ENCODE measurements around the gene ARPC2.
A peak's percentile ranks its signal among the peaks of the same experiment; 100 is the strongest.

ARPC2 gene

GRCh38 chr2:218280260-218280870 lies 63.4 kb downstream of the ARPC2 start:
- Histone ChIP-seq H2AK5ac (ENCODE audit: low read length) (no peak overlapping the region), H3K27ac (ENCODE audit: low read depth, low read length) (no peak overlapping the region), H3K36me3 (ENCODE audit: control insufficient read depth, insufficient read depth, low read length) (peaks cover 12% of the 10 kb centered on the region), H3K79me2 (ENCODE audit: control insufficient read depth, insufficient read depth, low read length) (peaks cover 2% of the 10 kb centered on the region), H3K56ac (ENCODE audit: low read length) (no peak overlapping the region), H4K5ac (ENCODE audit: low read length) (no peak overlapping the region), H3K79me1 (ENCODE audit: low read length) (peaks cover 3% of the 10 kb centered on the region), H3K4me1 (ENCODE audit: control insufficient read depth, low read depth, low read length) (no peaks in the 10 kb centered on the region), H3K4me2 (ENCODE audit: low read length) (no peak overlapping the region), H3K27me3 (ENCODE audit: insufficient read depth, low read length, poor library complexity) (no peaks in the 10 kb centered on the region), H4K8ac (ENCODE audit: low read depth, low read length) (no peak overlapping the region), H2BK5ac (ENCODE audit: low read length) (no peak overlapping the region), H3K4ac (ENCODE audit: low read depth, low read length) (no peak overlapping the region), H3K23ac (ENCODE audit: low read length) (no peak overlapping the region), H2BK15ac (replicated peaks; ENCODE audit: low read depth) (no peak overlapping the region), H3K9ac (ENCODE audit: low read length) (no peak overlapping the region), H3K4me3 (ENCODE audit: low read length) (no peak overlapping the region), H3K18ac (ENCODE audit: low read length) (no peak overlapping the region), H2BK120ac (ENCODE audit: low read depth, low read length) (no peak overlapping the region)
- no peak for DNase-seq
- no CpG with 5 or more reads among the region's 14 CpGs for WGBS (ENCODE audit: extremely low coverage, insufficient coverage, low lambda C conversion rate)

- no peak overlapping the region for H4K5ac ChIP-seq (ENCODE audit: low read length)
Measured at GRCh38 chr2:218281449-218281848, 64.5 kb downstream of the ARPC2 start.

GRCh38 chr2:218282173-218282991 lies 65.4 kb downstream of the ARPC2 start:
- H2BK15ac ChIP-seq (replicated peaks; ENCODE audit: low read depth): no peak overlapping the region
- no peak overlapping the region for H3K4ac ChIP-seq (ENCODE audit: low read depth, low read length)
- H4K5ac ChIP-seq (ENCODE audit: low read length): no peak overlapping the region
- no peak overlapping the region for H3K4me3 ChIP-seq (ENCODE audit: low read length)
- no peak overlapping the region for H4K8ac ChIP-seq (ENCODE audit: low read depth, low read length)
- H2AK5ac ChIP-seq (ENCODE audit: low read length): no peak overlapping the region
- H3K79me1 ChIP-seq (ENCODE audit: low read length): peaks cover 6% of the 10 kb centered on the region
- no peak overlapping the region for H2BK5ac ChIP-seq (ENCODE audit: low read length)
- no peak overlapping the region for H3K23ac ChIP-seq (ENCODE audit: low read length)
- no peak overlapping the region for H3K18ac ChIP-seq (ENCODE audit: low read length)
- H3K36me3 ChIP-seq (ENCODE audit: control insufficient read depth, insufficient read depth, low read length): peaks cover 5% of the 10 kb centered on the region
- H3K27me3 ChIP-seq (ENCODE audit: insufficient read depth, low read length, poor library complexity): no peaks in the 10 kb centered on the region
- peaks cover 2% of the 10 kb centered on the region for H3K79me2 ChIP-seq (ENCODE audit: control insufficient read depth, insufficient read depth, low read length)
- no CpG with 5 or more reads among the region's 17 CpGs for WGBS (ENCODE audit: extremely low coverage, insufficient coverage, low lambda C conversion rate)
- no peak overlapping the region for H3K27ac ChIP-seq (ENCODE audit: low read depth, low read length)
- H2BK120ac ChIP-seq (ENCODE audit: low read depth, low read length): no peak overlapping the region
- DNase-seq: no peak
- H3K4me1 ChIP-seq (ENCODE audit: control insufficient read depth, low read depth, low read length): peaks cover 4% of the 10 kb centered on the region
- no peak overlapping the region for H3K9ac ChIP-seq (ENCODE audit: low read length)
- H3K56ac ChIP-seq (ENCODE audit: low read length): no peak overlapping the region
- no peak overlapping the region for H3K4me2 ChIP-seq (ENCODE audit: low read length)

More at GRCh38 chr2:218281449-218281848, 64.5 kb downstream of the ARPC2 start:
- H3K27me3 ChIP-seq (ENCODE audit: insufficient read depth, low read length, poor library complexity): no peaks in the 10 kb centered on the region
- H2AK5ac ChIP-seq (ENCODE audit: low read length): no peak overlapping the region
- no peak overlapping the region for H3K4me2 ChIP-seq (ENCODE audit: low read length)
- no peaks in the 10 kb centered on the region for H3K4me1 ChIP-seq (ENCODE audit: control insufficient read depth, low read depth, low read length)
- H2BK5ac ChIP-seq (ENCODE audit: low read length): no peak overlapping the region
- H3K36me3 ChIP-seq (ENCODE audit: control insufficient read depth, insufficient read depth, low read length): peaks cover 9% of the 10 kb centered on the region
- no peak overlapping the region for H3K4ac ChIP-seq (ENCODE audit: low read depth, low read length)
- no peak overlapping the region for H3K23ac ChIP-seq (ENCODE audit: low read length)
- H3K56ac ChIP-seq (ENCODE audit: low read length): no peak overlapping the region
- no peak overlapping the region for H3K9ac ChIP-seq (ENCODE audit: low read length)
- H2BK120ac ChIP-seq (ENCODE audit: low read depth, low read length): no peak overlapping the region
- H4K8ac ChIP-seq (ENCODE audit: low read depth, low read length): no peak overlapping the region
- no CpG with 5 or more reads among the region's 3 CpGs for WGBS (ENCODE audit: extremely low coverage, insufficient coverage, low lambda C conversion rate)
- DNase-seq: no peak
- no peak overlapping the region for H2BK15ac ChIP-seq (replicated peaks; ENCODE audit: low read depth)
- H3K27ac ChIP-seq (ENCODE audit: low read depth, low read length): no peak overlapping the region
- peaks cover 2% of the 10 kb centered on the region for H3K79me2 ChIP-seq (ENCODE audit: control insufficient read depth, insufficient read depth, low read length)
- H3K79me1 ChIP-seq (ENCODE audit: low read length): peaks cover 6% of the 10 kb centered on the region
- no peak overlapping the region for H3K4me3 ChIP-seq (ENCODE audit: low read length)
- no peak overlapping the region for H3K18ac ChIP-seq (ENCODE audit: low read length)

GRCh38 chr2:218284106-218284811 lies 67.3 kb downstream of the ARPC2 start:
- no peak for DNase-seq

GRCh38 chr2:218285604-218286003 lies 68.6 kb downstream of the ARPC2 start:
- no peaks in the 10 kb centered on the region for H3K36me3 ChIP-seq (ENCODE audit: control insufficient read depth, insufficient read depth, low read length)
- no peak overlapping the region for H3K4ac ChIP-seq (ENCODE audit: low read depth, low read length)
- DNase-seq: no peak
- H3K27me3 ChIP-seq (ENCODE audit: insufficient read depth, low read length, poor library complexity): no peaks in the 10 kb centered on the region
- H3K4me2 ChIP-seq (ENCODE audit: low read length): no peak overlapping the region
- H3K4me1 ChIP-seq (ENCODE audit: control insufficient read depth, low read depth, low read length): peaks cover 13% of the 10 kb centered on the region
- no peak overlapping the region for H3K9ac ChIP-seq (ENCODE audit: low read length)
- WGBS (ENCODE audit: extremely low coverage, insufficient coverage, low lambda C conversion rate): no CpG with 5 or more reads among the region's 6 CpGs
- H3K27ac ChIP-seq (ENCODE audit: low read depth, low read length): no peak overlapping the region
- H3K56ac ChIP-seq (ENCODE audit: low read length): peak overlapping the region; percentile 31
- H2BK120ac ChIP-seq (ENCODE audit: low read depth, low read length): no peak overlapping the region
- no peak overlapping the region for H2BK15ac ChIP-seq (replicated peaks; ENCODE audit: low read depth)
- H2AK5ac ChIP-seq (ENCODE audit: low read length): no peak overlapping the region
- H3K79me2 ChIP-seq (ENCODE audit: control insufficient read depth, insufficient read depth, low read length): peaks cover 2% of the 10 kb centered on the region
- no peak overlapping the region for H2BK5ac ChIP-seq (ENCODE audit: low read length)
- no peak overlapping the region for H4K8ac ChIP-seq (ENCODE audit: low read depth, low read length)
- no peak overlapping the region for H3K23ac ChIP-seq (ENCODE audit: low read length)
- no peak overlapping the region for H3K18ac ChIP-seq (ENCODE audit: low read length)
- H3K4me3 ChIP-seq (ENCODE audit: low read length): no peak overlapping the region
- peaks cover 6% of the 10 kb centered on the region for H3K79me1 ChIP-seq (ENCODE audit: low read length)
- H4K5ac ChIP-seq (ENCODE audit: low read length): no peak overlapping the region

More at GRCh38 chr2:218284106-218284811, 67.3 kb downstream of the ARPC2 start:
- H3K79me1 ChIP-seq (ENCODE audit: low read length): peaks cover 6% of the 10 kb centered on the region
- no CpG with 5 or more reads among the region's 16 CpGs for WGBS (ENCODE audit: extremely low coverage, insufficient coverage, low lambda C conversion rate)
- H3K27me3 ChIP-seq (ENCODE audit: insufficient read depth, low read length, poor library complexity): no peaks in the 10 kb centered on the region
- peaks cover 6% of the 10 kb centered on the region for H3K4me1 ChIP-seq (ENCODE audit: control insufficient read depth, low read depth, low read length)
- no peak overlapping the region for H3K27ac ChIP-seq (ENCODE audit: low read depth, low read length)
- H2BK5ac ChIP-seq (ENCODE audit: low read length): no peak overlapping the region
- no peak overlapping the region for H2BK120ac ChIP-seq (ENCODE audit: low read depth, low read length)
- no peak overlapping the region for H3K4ac ChIP-seq (ENCODE audit: low read depth, low read length)
- no peak overlapping the region for H3K56ac ChIP-seq (ENCODE audit: low read length)
- H3K4me2 ChIP-seq (ENCODE audit: low read length): no peak overlapping the region
- H2BK15ac ChIP-seq (replicated peaks; ENCODE audit: low read depth): no peak overlapping the region
- no peak overlapping the region for H3K9ac ChIP-seq (ENCODE audit: low read length)
- peaks cover 2% of the 10 kb centered on the region for H3K79me2 ChIP-seq (ENCODE audit: control insufficient read depth, insufficient read depth, low read length)
- no peak overlapping the region for H3K18ac ChIP-seq (ENCODE audit: low read length)
- H3K23ac ChIP-seq (ENCODE audit: low read length): no peak overlapping the region
- H4K5ac ChIP-seq (ENCODE audit: low read length): no peak overlapping the region
- no peak overlapping the region for H2AK5ac ChIP-seq (ENCODE audit: low read length)
- H3K4me3 ChIP-seq (ENCODE audit: low read length): no peak overlapping the region
- no peak overlapping the region for H4K8ac ChIP-seq (ENCODE audit: low read depth, low read length)
- no peaks in the 10 kb centered on the region for H3K36me3 ChIP-seq (ENCODE audit: control insufficient read depth, insufficient read depth, low read length)
